HepG2 (cell line): ENCODE results near the gene ZFPL1.

ENCODE experiments used
- CEBPB ChIP-seq: IDR thresholded peaks from 2 replicates; pipeline ENCODE4 v1.6.1; 2011; ENCODE audit warnings: low read depth, low read length, improper control_type of control experiment, borderline replicate concordance
- CREB1 ChIP-seq, 2 experiments: fragments of 450-650 bp in 1 of 2; IDR thresholded peaks; 2 replicates each; pipeline ENCODE4 v1.6.1; 2016 to 2017; ENCODE audit warnings: control low read depth in 1 of 2, mild to moderate bottlenecking in 1 of 2, missing compliant biosample characterization in 1 of 2, missing genetic modification characterization in 1 of 2
- CTCF ChIP-seq: sonication (generic); formaldehyde crosslinking; IDR thresholded peaks from 2 replicates; pipeline ENCODE4 v1.5.0; 2020; ENCODE audit warnings: mild to moderate bottlenecking, missing genetic modification reagents, moderate library complexity
- EZH2 ChIP-seq: conservative IDR thresholded peaks from 2 replicates; pipeline ENCODE4 v1.6.1; 2012; ENCODE audit warnings: mild to moderate bottlenecking, low read depth, low read length, moderate library complexity
- FLYWCH1 ChIP-seq: sonication (generic); formaldehyde crosslinking; IDR thresholded peaks from 2 replicates; pipeline ENCODE4 v1.8.1; 2023; ENCODE audit warnings: mild to moderate bottlenecking, missing genetic modification reagents
- HCFC1 ChIP-seq: fragments of 150-350 bp; IDR thresholded peaks from 2 replicates; pipeline ENCODE4 v1.6.1; 2014; ENCODE audit warnings: low read depth, low read length
- MAFK ChIP-seq, 2 experiments: IDR thresholded peaks in 1 of 2; conservative IDR thresholded peaks in 1 of 2; 2 replicates each; pipeline ENCODE4 v1.6.1; 2011; ENCODE audit warnings: improper control_type of control experiment in 2 of 2, low read length in 2 of 2
- MTA1 ChIP-seq: sonication (generic); formaldehyde crosslinking; IDR thresholded peaks from 2 replicates; pipeline ENCODE4 v1.4.0; 2020; ENCODE audit warnings: missing genetic modification reagents, mild to moderate bottlenecking, borderline replicate concordance
- SRSF9 ChIP-seq: fragments of 200-400 bp; formaldehyde crosslinking; IDR thresholded peaks from 2 replicates; pipeline ENCODE4 v1.6.1; 2018; ENCODE audit warnings: borderline replicate concordance, mild to moderate bottlenecking, low read depth, low read length; ENCODE audit not compliant: insufficient read depth, poor library complexity, severe bottlenecking
- ZNF609 ChIP-seq: sonication (generic); formaldehyde crosslinking; IDR thresholded peaks from 2 replicates; pipeline ENCODE4 v1.4.0; 2020; ENCODE audit warnings: mild to moderate bottlenecking, missing genetic modification reagents, borderline replicate concordance
- ZNF790 ChIP-seq: sonication (generic); formaldehyde crosslinking; IDR thresholded peaks from 2 replicates; pipeline ENCODE4 v1.8.0; 2022; ENCODE audit warnings: missing genetic modification reagents, mild to moderate bottlenecking, borderline replicate concordance

GRCh38 chr11:65058012-65058411 is 26.0 kb upstream of the ZFPL1 start:
- TF ChIP-seq EZH2 (no peak), CEBPB (no peak), ZNF609 (CRISPR knock-in tag) (no peak), CREB1 (IDR thresholded peaks at IDR 0.05) (no peak), CREB1 (CRISPR knock-in tag; IDR thresholded peaks at IDR 0.05) (no peak), MTA1 (CRISPR knock-in tag) (no peak; the same call in 1 of the 2 replicates), FLYWCH1 (no peak), MAFK (conservative IDR thresholded peaks at IDR 0.05 in 1 of 2, IDR thresholded peaks at IDR 0.05 in 1 of 2; ENCODE audit: low read length in 2 of 2) (no peak), SRSF9 (no peak), HCFC1 (no peak), ZNF790 (CRISPR knock-in tag) (no peak), CTCF (CRISPR knock-in tag) (no peak)
